NB4 (cell line): ENCODE measurements around the gene FOXA1.

ENCODE experiments used
- DNase-seq: peaks from one replicate; pipeline ENCODE4 v3.0.0; 2010; ENCODE audit warnings: low read depth
- H3K4me3 ChIP-seq: one replicate; pipeline ENCODE4 v1.5.1; 2011; ENCODE audit warnings: mild to moderate bottlenecking, low read depth, low read length, moderate library complexity
- CTCF ChIP-seq: IDR thresholded peaks from one replicate; pipeline ENCODE4 v1.5.1; 2012; ENCODE audit warnings: low read depth, low read length
- MYC ChIP-seq: IDR thresholded peaks from 2 replicates; pipeline ENCODE4 v1.6.1; 2011; ENCODE audit warnings: low read depth, low read length
- POLR2A ChIP-seq: IDR thresholded peaks from 2 replicates; pipeline ENCODE4 v1.6.1; 2011; ENCODE audit warnings: mild to moderate bottlenecking; ENCODE audit not compliant: insufficient read length; ENCODE audit errors: extremely low read depth
- TF ChIP-seq, protein P1 (sequence below): IDR thresholded peaks from 2 replicates; pipeline ENCODE4 v1.6.1; 2011; ENCODE audit warnings: low read depth, low read length

Gene FOXA1

GRCh38 chr14:37569729-37570128 lies 25.3 kb downstream of the FOXA1 start:
- TF ChIP-seq CTCF (no peak), POLR2A (no peak), MYC (no peak)
- TF ChIP-seq, protein P1, sequence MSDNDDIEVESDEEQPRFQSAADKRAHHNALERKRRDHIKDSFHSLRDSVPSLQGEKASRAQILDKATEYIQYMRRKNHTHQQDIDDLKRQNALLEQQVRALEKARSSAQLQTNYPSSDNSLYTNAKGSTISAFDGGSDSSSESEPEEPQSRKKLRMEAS: no peak
- no peak overlapping the region for H3K4me3 ChIP-seq
- no peak for DNase-seq

DNA sequence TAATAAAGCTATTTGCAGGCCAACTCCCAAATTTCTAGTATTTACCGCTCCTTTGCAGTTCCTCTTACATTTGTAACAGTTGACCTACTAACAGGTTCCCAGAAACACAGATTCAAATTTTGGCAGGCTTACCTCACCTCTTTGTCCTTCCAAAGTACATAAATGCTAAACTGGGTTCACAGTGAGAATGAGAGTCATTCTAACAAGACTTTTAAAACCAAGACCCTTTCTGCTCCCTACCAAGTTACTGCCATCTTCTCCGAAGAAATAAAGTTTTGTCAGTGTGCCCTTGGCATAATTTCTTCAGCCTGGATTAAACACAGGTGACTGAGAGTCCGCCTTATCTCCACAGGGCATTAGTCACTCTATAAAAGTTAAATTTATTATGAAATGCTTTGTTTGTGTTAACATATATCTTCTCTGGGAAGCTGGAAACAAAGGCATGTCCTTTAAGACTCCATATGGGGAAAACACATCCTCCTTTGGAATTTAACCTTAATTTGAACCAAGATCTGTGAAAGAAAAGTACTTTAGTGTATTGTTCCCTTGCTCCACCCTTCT lies 28.2 kb downstream of the FOXA1 start:
- H3K4me3 ChIP-seq: no peak overlapping the region
- TF ChIP-seq POLR2A (no peak), CTCF (no peak), MYC (no peak)
- TF ChIP-seq, protein P1: no peak
- no peak for DNase-seq

DNA sequence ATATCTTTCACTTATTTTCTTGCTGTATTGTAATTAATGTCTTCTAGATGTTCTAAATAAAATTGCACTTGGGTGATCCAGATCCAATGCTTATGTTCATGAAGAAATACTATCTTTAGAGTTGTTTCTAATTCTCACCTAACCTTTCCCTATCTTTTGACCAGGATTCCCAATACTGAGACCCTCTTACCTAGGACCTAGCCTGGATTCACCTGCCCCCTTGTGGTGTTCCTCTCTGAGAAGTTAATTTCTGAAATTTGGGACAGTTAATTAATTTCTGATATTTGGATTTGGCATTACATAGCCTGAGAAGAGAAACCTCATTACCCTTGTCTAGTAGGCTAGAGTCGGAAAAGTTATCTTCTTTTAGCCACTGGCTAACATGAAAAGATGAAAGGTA lies 29.5 kb downstream of the FOXA1 start:
- TF ChIP-seq CTCF (no peak), MYC (no peak), POLR2A (no peak)
- TF ChIP-seq, protein P1: no peak
- no peak overlapping the region for H3K4me3 ChIP-seq
- no peak for DNase-seq

- no peak for DNase-seq
- TF ChIP-seq, protein P1: no peak
- TF ChIP-seq CTCF (no peak), POLR2A (no peak), MYC (no peak)
Measured at GRCh38 chr14:37563189-37563588, 31.9 kb downstream of the FOXA1 start.

GRCh38 chr14:37559386-37559785 lies 35.7 kb downstream of the FOXA1 start:
- no peak for TF ChIP-seq CTCF
- TF ChIP-seq MYC: no peak
- TF ChIP-seq, protein P1: no peak
- TF ChIP-seq POLR2A: no peak
- H3K4me3 ChIP-seq: no peak overlapping the region
- DNase-seq: no peak

More at GRCh38 chr14:37563189-37563588, 31.9 kb downstream of the FOXA1 start:
- no peak overlapping the region for H3K4me3 ChIP-seq
